Activated CD4-positive, alpha-beta T cell treated with anti-CD3 and anti-CD28 coated beads, Interleukin-2, amount 10 ng/mL, durations not matched to agents 24 days and 14 days (primary cell): ENCODE data around the gene TAL2. TPM values are rescaled to one million over a fixed set of nuclear protein-coding genes. Genes with fewer than 3 reads are reported as not detected.
A peak's percentile ranks its signal among the peaks of the same experiment; 100 is the strongest.
"Not testable (repeated sequence)": the region's sequence is repeated elsewhere in the genome, so short reads cannot be mapped to it uniquely, and the experiment has no call there.

Experiments
- DNase-seq: peaks from one replicate; pipeline ENCODE4 v3.0.0; 2022
- H3K27ac Mint-ChIP-seq: one replicate; pipeline ENCODE4 v1.8.0; 2022; ENCODE audit warnings: mild to moderate bottlenecking, mixed read lengths
- H3K27me3 Mint-ChIP-seq: one replicate; pipeline ENCODE4 v1.8.0; 2022; ENCODE audit warnings: mixed read lengths
- H3K36me3 Mint-ChIP-seq: one replicate; pipeline ENCODE4 v1.8.0; 2022; ENCODE audit warnings: low read depth, mild to moderate bottlenecking, mixed read lengths
- H3K4me1 Mint-ChIP-seq: one replicate; pipeline ENCODE4 v1.8.0; 2021; ENCODE audit warnings: mixed read lengths
- H3K4me3 Mint-ChIP-seq: one replicate; pipeline ENCODE4 v1.8.0; 2022; ENCODE audit warnings: mild to moderate bottlenecking, moderate library complexity, mixed read lengths
- H3K9me3 Mint-ChIP-seq: one replicate; pipeline ENCODE4 v1.8.0; 2021; ENCODE audit warnings: mixed read lengths
- intact Hi-C: fragments of 100-400 bp; cut with micrococcal nuclease; formaldehyde crosslinking; loops from one replicate; pipeline ENCODE4 v1.15.1; 2023
- total RNA-seq: library from RNA; stranded (reverse); gene quantifications from 2 replicates; pipeline ENCODE4 v1.2.3, GENCODE V29; 2022

TAL2 gene
- total RNA-seq, 1 donor from 2014 or later, result not detected

DNA sequence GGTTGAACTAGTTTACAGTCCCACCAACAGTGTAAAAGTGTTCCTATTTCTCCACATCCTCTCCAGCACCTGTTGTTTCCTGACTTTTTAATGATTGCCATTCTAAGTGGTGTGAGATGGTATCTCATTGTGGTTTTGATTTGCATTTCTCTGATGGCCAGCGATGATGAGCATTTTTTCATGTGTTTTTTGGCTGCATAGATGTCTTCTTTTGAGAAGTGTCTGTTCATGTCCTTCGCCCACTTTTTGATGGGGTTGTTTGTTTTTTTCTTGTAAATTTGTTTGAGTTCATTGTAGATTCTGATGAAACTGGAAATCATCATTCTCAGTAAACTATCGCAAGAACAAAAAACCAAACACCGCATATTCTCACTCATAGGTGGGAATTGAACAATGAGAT lies 41.4 kb downstream of the TAL2 start:
- H3K27me3 Mint-ChIP-seq, H3K4me3 Mint-ChIP-seq, H3K9me3 Mint-ChIP-seq, H3K27ac Mint-ChIP-seq, intact Hi-C loops, H3K36me3 Mint-ChIP-seq, H3K4me1 Mint-ChIP-seq, DNase-seq: not testable (repeated sequence)

DNA sequence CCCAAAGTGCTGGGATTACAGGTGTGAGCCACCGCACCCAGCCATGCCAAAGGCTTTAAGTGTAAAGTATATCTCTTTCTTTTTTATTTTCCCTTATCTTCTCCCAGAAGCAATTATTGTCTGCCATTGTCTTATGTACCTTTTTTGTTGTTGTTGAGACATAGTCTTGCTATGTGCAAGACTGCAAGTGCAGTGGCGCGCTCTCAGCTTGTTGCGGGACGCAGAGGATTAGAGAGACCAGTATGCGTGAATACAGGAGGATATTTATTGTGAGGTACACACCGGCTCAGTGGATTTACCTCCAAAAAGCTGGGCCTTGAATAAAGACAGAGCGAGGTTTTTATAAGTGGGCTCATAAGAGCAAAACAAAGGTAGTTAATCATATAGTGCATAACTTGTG lies 43.9 kb downstream of the TAL2 start:
- Mint-ChIP-seq H3K9me3 (no peaks in the 10 kb centered on the region), H3K4me1 (peaks cover 6% of the 10 kb centered on the region), H3K36me3 (peaks cover 2% of the 10 kb centered on the region), H3K27ac (no peak overlapping the region), H3K4me3 (no peak overlapping the region), H3K27me3 (no peaks in the 10 kb centered on the region)
- intact Hi-C loops, result no loop called here
- no peak for DNase-seq

DNA sequence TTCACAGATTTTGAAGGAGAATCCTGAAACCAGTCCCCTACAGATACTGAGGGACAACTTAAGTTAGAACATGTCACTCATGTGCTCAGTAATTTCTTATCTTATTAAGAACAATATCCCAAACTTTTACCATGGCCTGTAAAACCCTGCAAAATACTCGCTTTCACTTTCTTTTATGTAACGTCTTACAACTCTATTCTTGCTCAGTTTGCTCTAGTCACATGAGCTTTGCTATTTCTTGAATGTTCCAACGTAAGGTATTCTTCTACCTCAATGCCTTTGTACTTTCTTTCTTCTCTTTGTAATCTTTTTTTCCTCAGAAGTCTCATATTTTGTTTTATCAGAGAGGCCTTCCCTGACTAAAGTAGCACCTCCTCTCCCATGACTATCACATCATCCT lies 46.1 kb downstream of the TAL2 start:
- Mint-ChIP-seq H3K4me1 (peaks cover 6% of the 10 kb centered on the region), H3K36me3 (peaks cover 2% of the 10 kb centered on the region), H3K4me3 (peak overlapping the region; percentile 51), H3K27me3 (no peaks in the 10 kb centered on the region), H3K27ac (no peak overlapping the region), H3K9me3 (no peaks in the 10 kb centered on the region)
- DNase-seq, result no peak
- intact Hi-C loops, result no loop called here

DNA sequence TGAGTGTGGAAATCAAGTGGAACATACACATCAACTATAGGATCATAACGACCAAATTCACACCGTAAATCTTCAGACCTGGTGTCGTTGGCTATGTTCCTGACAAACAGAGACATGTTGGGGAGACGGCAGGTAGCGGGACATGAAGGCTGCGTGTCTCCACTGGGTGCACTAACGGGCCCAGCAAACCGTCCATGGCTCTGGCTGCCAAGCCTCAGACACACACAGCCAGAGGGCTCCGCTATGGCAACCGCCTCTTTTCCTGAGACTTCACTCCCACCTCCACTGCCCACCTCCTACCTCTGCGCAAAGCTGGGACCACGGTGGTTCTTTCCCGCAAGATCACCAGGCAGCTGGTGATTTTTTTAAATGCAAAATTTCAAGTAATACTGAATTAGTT lies 48.4 kb downstream of the TAL2 start:
- no peak for DNase-seq
- intact Hi-C loops, result no loop called here
- Mint-ChIP-seq H3K27me3 (no peaks in the 10 kb centered on the region), H3K27ac (no peak overlapping the region), H3K9me3 (no peaks in the 10 kb centered on the region), H3K4me3 (no peak overlapping the region), H3K36me3 (no peaks in the 10 kb centered on the region), H3K4me1 (peaks cover 6% of the 10 kb centered on the region)

DNA sequence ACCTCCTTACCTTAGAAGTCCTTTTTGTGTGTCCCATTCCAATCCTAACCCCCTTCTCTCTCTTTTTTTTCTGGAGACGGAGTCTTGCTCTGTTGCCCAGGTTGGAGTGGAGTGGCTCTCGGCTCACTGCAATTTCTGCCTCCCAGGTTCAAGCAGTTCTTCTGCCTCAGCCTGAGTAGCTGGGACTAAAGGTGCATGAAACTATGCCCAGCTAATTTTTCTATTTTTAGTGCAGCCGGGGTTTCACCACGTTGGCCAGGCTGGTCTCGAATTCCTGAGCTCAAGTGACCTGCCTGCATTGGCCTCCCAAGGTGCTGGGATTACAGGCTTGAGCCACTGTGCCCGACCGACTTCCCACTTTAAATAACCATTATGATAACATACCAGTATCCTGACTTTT lies 49.6 kb downstream of the TAL2 start:
- H3K27me3 Mint-ChIP-seq, result no peaks in the 10 kb centered on the region
- H3K4me1 Mint-ChIP-seq, result peaks cover 6% of the 10 kb centered on the region
- H3K27ac Mint-ChIP-seq, result no peak overlapping the region
- DNase-seq, result no peak
- no peak overlapping the region for H3K4me3 Mint-ChIP-seq
- intact Hi-C loops, result no loop called here
- no peaks in the 10 kb centered on the region for H3K36me3 Mint-ChIP-seq
- no peaks in the 10 kb centered on the region for H3K9me3 Mint-ChIP-seq

DNA sequence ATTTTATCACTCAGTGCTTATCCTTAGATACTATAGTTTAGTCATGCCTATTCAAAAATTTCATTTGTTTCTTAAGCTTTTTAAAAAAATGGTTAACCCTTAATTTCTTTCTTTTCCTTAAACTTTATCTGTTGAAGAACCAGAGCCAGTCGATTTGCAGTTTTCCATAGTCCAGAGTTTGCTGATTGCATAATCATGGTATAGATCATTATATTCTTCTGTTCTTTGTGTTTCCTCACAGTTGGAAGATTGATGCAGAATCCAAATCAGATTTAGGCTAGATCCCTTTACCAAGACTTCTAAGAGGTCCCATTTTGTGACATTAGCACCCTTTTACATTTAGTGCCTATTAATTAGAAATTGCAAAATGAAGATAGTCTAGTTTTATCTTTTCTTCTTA lies 50.0 kb downstream of the TAL2 start:
- Mint-ChIP-seq H3K4me1 (peaks cover 6% of the 10 kb centered on the region), H3K27me3 (no peaks in the 10 kb centered on the region), H3K27ac (no peak overlapping the region), H3K36me3 (no peaks in the 10 kb centered on the region), H3K4me3 (no peak overlapping the region), H3K9me3 (no peaks in the 10 kb centered on the region)
- intact Hi-C loops, result no loop called here
- DNase-seq, result no peak

Other genes starting within 250 kb of the TAL2 start
- gene FSD1L, start 214.4 kb upstream of the TAL2 start, total RNA-seq, result 4.4 and 4.8 TPM in 2 replicates
- gene FKTN, start 104.3 kb upstream of the TAL2 start, total RNA-seq, result 17.3 and 17.4 TPM in 2 replicates
- gene TMEM38B, start 32.1 kb downstream of the TAL2 start, total RNA-seq, result 10.9 and 12.0 TPM in 2 replicates